GM19463 (cell line): Measurements from ENCODE around the gene SLC9A9.

Experiments
- ATAC-seq: cut with Tn5 transposase; IDR thresholded peaks from one replicate; pipeline ENCODE4 v1.9.1; 2021; ENCODE audit warnings: mild to moderate bottlenecking, moderate library complexity; ENCODE audit not compliant: unreplicated experiment

Gene SLC9A9

GRCh38 chr3:143343031-143343430 is 505.2 kb downstream of the SLC9A9 start:
- ATAC-seq = no peak

- no peak for ATAC-seq
These were observed 508.8 kb downstream of the SLC9A9 start for GRCh38 chr3:143339451-143339850.

- no peak for ATAC-seq
These were observed 510.9 kb downstream of the SLC9A9 start for GRCh38 chr3:143337387-143337786.

- no peak for ATAC-seq
These were observed 514.0 kb downstream of the SLC9A9 start for GRCh38 chr3:143334231-143334630.

- no peak for ATAC-seq
These were observed 514.9 kb downstream of the SLC9A9 start for GRCh38 chr3:143333367-143333766.

GRCh38 chr3:143332026-143332425 is 516.2 kb downstream of the SLC9A9 start:
- no peak for ATAC-seq

GRCh38 chr3:143331350-143331749 is 516.9 kb downstream of the SLC9A9 start:
- ATAC-seq = no peak

GRCh38 chr3:143330296-143330868 is 517.9 kb downstream of the SLC9A9 start:
- no peak for ATAC-seq

- ATAC-seq = no peak
These were observed 518.6 kb downstream of the SLC9A9 start for GRCh38 chr3:143329567-143330211.

GRCh38 chr3:143328451-143328850 is 519.8 kb downstream of the SLC9A9 start:
- ATAC-seq = no peak

- ATAC-seq = no peak
These were observed 521.1 kb downstream of the SLC9A9 start for GRCh38 chr3:143326983-143327778.

GRCh38 chr3:143321058-143321769 is 527.1 kb downstream of the SLC9A9 start:
- no peak for ATAC-seq

- ATAC-seq = no peak
These were observed 532.5 kb downstream of the SLC9A9 start for GRCh38 chr3:143315766-143316165.

- no peak for ATAC-seq
These were observed 533.8 kb downstream of the SLC9A9 start for GRCh38 chr3:143314251-143315093.

- no peak for ATAC-seq
These were observed 534.4 kb downstream of the SLC9A9 start for GRCh38 chr3:143313893-143314188.

- ATAC-seq = no peak
These were observed 535.0 kb downstream of the SLC9A9 start for GRCh38 chr3:143313025-143313892.

GRCh38 chr3:143311096-143311495 is 537.2 kb downstream of the SLC9A9 start:
- no peak for ATAC-seq

- no peak for ATAC-seq
These were observed 538.6 kb downstream of the SLC9A9 start for GRCh38 chr3:143309705-143310104.

- ATAC-seq = peak; percentile 86
These were observed 540.6 kb downstream of the SLC9A9 start for GRCh38 chr3:143307613-143308183.
